HCEC 1CT (cell line): ENCODE data around the gene SLC35B1.

Experiments used
- DNase-seq: peaks from one replicate; pipeline ENCODE4 v3.0.0-alpha.2; 2017

Gene SLC35B1

GRCh38 chr17:49670002-49670401, 37.8 kb downstream of the SLC35B1 start:
- no peak for DNase-seq

DNA sequence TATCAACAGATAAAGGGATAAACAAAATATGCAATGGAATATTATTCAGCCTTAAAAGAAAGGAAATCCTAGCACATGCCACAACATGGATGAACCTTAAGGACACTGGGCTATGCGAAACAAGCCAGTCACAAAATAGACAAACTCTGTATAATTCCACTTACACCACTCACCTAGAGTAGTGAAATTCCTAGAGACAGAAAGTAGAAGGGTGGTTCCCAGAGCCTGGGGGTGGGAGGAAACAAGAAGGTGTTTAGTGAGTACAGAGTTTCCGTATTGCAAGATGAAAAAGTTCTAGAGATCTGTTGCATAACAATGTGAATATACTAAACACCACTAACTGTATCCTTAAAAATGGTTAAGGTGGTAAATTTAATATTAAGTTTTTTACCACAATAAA, 39.9 kb downstream of the SLC35B1 start:
- DNase-seq, result no peak

- no peak for DNase-seq
Observed at GRCh38 chr17:49664706-49665211, 43.0 kb downstream of the SLC35B1 start.

DNA sequence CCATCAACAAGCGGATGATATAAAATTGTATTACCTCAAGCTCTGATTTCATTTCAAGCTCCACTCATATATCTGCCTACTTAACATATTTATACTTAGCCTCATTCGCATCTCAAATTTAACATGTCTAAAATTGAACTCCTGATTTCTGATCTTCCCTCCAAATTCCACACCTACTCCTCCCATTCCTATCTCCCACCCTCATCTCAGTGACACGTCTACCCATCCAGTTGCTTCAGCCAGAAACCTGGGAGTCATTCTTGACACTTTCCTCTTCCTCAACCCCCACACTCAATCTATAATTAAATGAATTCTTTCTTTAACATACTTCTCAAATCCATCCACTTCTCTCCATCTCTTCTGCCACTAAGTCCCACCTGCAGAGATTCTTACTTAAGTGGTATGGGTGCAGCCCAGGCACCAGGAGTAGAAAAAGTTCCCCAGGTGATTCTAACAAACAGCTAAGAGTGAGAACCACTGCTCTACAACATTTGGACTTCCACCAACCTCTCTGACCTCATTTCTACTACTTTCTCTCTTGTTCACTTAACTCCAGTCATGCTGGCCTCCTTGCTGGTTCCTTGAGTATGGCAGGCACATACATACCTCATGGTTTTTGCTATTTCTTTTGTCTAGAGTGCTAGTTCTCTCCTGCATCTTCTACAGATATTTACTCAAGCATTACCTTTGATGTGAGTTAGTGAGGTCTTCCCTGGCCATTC, 47.9 kb downstream of the SLC35B1 start:
- DNase-seq, result no peak

DNA sequence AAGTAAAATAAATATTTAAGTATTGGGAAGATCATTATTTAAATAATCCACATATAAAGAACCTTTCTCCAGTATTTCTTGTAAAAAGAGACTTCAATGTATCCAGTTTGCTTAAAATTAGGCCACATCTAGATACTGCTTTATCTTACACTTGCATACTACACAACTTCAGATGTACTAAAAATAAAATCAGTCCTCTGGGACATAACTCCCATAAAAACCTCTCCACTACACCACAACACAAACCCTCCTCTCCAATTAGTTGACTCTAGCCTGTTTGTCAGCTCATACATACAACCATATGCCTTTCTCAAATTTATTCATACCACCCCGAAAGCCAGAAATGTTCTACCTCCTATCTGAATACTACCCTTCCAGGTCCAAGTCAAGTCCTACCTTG, 51.5 kb downstream of the SLC35B1 start:
- DNase-seq, result no peak
